Endothelial cell of umbilical vein (primary cell): ENCODE results near the gene DCDC1. TPM values are rescaled to one million over a fixed set of nuclear protein-coding genes. Genes with fewer than 3 reads are reported as not detected.

ENCODE experiments used
- BruUV-seq: library from RNA; stranded (reverse); fragments of 400-500 nt; replicated peaks from 2 replicates; lab custom pipeline; 2021; lab: Mats Ljungman, UMichigan
- CTCF ChIA-PET: fragments of 300-600, 350-600 bp; sonication (Branson Sonifier 250); formaldehyde crosslinking; loops from one replicate; lab custom pipeline; 2021; ENCODE audit warnings: antibody characterized with exemption, inconsistent platforms; lab: Charles Lee
- POLR2A ChIA-PET: fragments of 300-600, 350-600 bp; sonication (Branson Sonifier 250); formaldehyde crosslinking; loops from one replicate; lab custom pipeline; 2021; ENCODE audit warnings: antibody characterized with exemption, inconsistent platforms; lab: Charles Lee
- DNase-seq: peaks from one replicate; pipeline ENCODE4 v3.0.0-alpha.2; 2011; ENCODE audit warnings: low read depth, low spot score
- FAIRE-seq: peaks from 2 replicates; lab custom pipeline; 2011; peaks lifted over from hg19 to GRCh38; lab: Jason Lieb, UNC
- H2AFZ ChIP-seq: 2 replicates; pipeline ENCODE4 v1.6.0; 2012; ENCODE audit warnings: low read depth, low read length, control low read depth, inconsistent platforms
- H3K27ac ChIP-seq: 2 replicates; pipeline ENCODE4 v1.5.1; 2011; ENCODE audit warnings: low read depth, mild to moderate bottlenecking, control low read depth, low read length, moderate library complexity; ENCODE audit not compliant: insufficient read depth
- H3K27me3 ChIP-seq, 2 experiments: 2 replicates each; pipeline versions ENCODE4 v1.6.0 to v1.6.1; 2011; ENCODE audit warnings: low read length in 2 of 2, mixed read lengths in 1 of 2; ENCODE audit not compliant: control insufficient read depth in 2 of 2, insufficient read depth in 2 of 2
- H3K36me3 ChIP-seq, 2 experiments: 2 replicates in 1 of 2; 3 replicates in 1 of 2; pipeline ENCODE4 v1.5.1; 2011; ENCODE audit warnings: low read length in 2 of 2, mild to moderate bottlenecking in 1 of 2, moderate library complexity in 1 of 2; ENCODE audit not compliant: control insufficient read depth in 2 of 2, insufficient read depth in 2 of 2; ENCODE audit errors: extremely low read depth in 1 of 2
- H3K4me1 ChIP-seq: 3 replicates; pipeline ENCODE4 v1.5.1; 2011; ENCODE audit warnings: mild to moderate bottlenecking, low read length; ENCODE audit not compliant: control insufficient read depth, insufficient read depth; ENCODE audit errors: extremely low read depth
- H3K4me2 ChIP-seq: 2 replicates; pipeline ENCODE4 v1.6.1; 2011; ENCODE audit warnings: low read length, control low read depth, mixed read lengths; ENCODE audit not compliant: insufficient read depth
- H3K4me3 ChIP-seq, 3 experiments: fragments of 200-600 bp in 1 of 3; sonication (generic), shearing (Covaris generic) in 1 of 3; replicated peaks in 1 of 3; 2 replicates each; pipeline ENCODE4 v1.5.1; 2011 to 2016; ENCODE audit warnings: control low read depth in 3 of 3, low read length in 3 of 3, mild to moderate bottlenecking in 2 of 3, inconsistent platforms in 1 of 3, low read depth in 1 of 3, moderate library complexity in 1 of 3; ENCODE audit not compliant: insufficient read depth in 1 of 3
- H3K79me2 ChIP-seq: 2 replicates; pipeline ENCODE4 v1.6.0; 2012; ENCODE audit warnings: low read length, inconsistent platforms; ENCODE audit not compliant: control insufficient read depth, insufficient read depth
- H3K9ac ChIP-seq: replicated peaks from 2 replicates; pipeline ENCODE3; 2011; ENCODE audit warnings: low read length, control low read depth; ENCODE audit not compliant: insufficient read depth; ENCODE audit errors: extremely low read depth
- H3K9me1 ChIP-seq: replicated peaks from 3 replicates; pipeline ENCODE4 v1.6.0; 2011; ENCODE audit warnings: mild to moderate bottlenecking, low read length; ENCODE audit not compliant: control insufficient read depth, insufficient read depth; ENCODE audit errors: extremely low read depth
- H3K9me3 ChIP-seq: replicated peaks from 2 replicates; pipeline ENCODE4 v1.5.1; 2012; ENCODE audit warnings: low read length, inconsistent platforms; ENCODE audit not compliant: control insufficient read depth, insufficient read depth
- H4K20me1 ChIP-seq: replicated peaks from 2 replicates; pipeline ENCODE3; 2011; ENCODE audit warnings: mild to moderate bottlenecking, low read length; ENCODE audit not compliant: control insufficient read depth, insufficient read depth; ENCODE audit errors: extremely low read depth
- EZH2 ChIP-seq: IDR thresholded peaks from 2 replicates; pipeline ENCODE4 v1.6.1; 2012; ENCODE audit warnings: borderline replicate concordance, low read depth, mild to moderate bottlenecking, moderate library complexity, low read length, inconsistent platforms; ENCODE audit not compliant: severe bottlenecking
- FOS ChIP-seq: IDR thresholded peaks from 2 replicates; pipeline ENCODE4 v1.6.1; 2011; ENCODE audit warnings: mild to moderate bottlenecking, low read length, moderate library complexity, borderline replicate concordance; ENCODE audit not compliant: insufficient read depth
- GATA2 ChIP-seq: IDR thresholded peaks from 2 replicates; pipeline ENCODE4 v1.7.0; 2011; ENCODE audit warnings: low read depth, mild to moderate bottlenecking, moderate library complexity, mixed read lengths, low read length; ENCODE audit not compliant: insufficient read length, insufficient read depth
- JUN ChIP-seq: IDR thresholded peaks from 2 replicates; pipeline ENCODE4 v1.6.1; 2011; ENCODE audit warnings: borderline replicate concordance, low read depth; ENCODE audit not compliant: insufficient read length, insufficient read depth
- MAX ChIP-seq: IDR thresholded peaks from 2 replicates; pipeline ENCODE4 v1.6.1; 2011; ENCODE audit not compliant: insufficient read depth, insufficient read length
- MYC ChIP-seq: IDR thresholded peaks from one replicate; pipeline ENCODE4 v1.6.1; 2011; ENCODE audit warnings: mild to moderate bottlenecking, low read depth, low read length
- POLR2A ChIP-seq: IDR thresholded peaks from 2 replicates; pipeline ENCODE4 v1.6.1; 2012; ENCODE audit warnings: low read depth, mild to moderate bottlenecking, control low read depth, low read length
- POLR2AphosphoS5 ChIP-seq: IDR thresholded peaks from 2 replicates; pipeline ENCODE4 v1.6.1; 2012; ENCODE audit warnings: low read depth, mild to moderate bottlenecking, control low read depth, low read length, moderate library complexity; ENCODE audit not compliant: insufficient read depth
- dilution Hi-C: fragments of 300-500 bp; cut with MboI; formaldehyde crosslinking; loops from one replicate; pipeline ENCODE4 v1.15.0; 2019; ENCODE audit warnings: low sequenced_read_pairs; ENCODE audit not compliant: extremely low pct_ligation_motif_present
- intact Hi-C: fragments of 100-400 bp; cut with micrococcal nuclease; formaldehyde crosslinking; loops from one replicate; pipeline ENCODE4 v1.10.0; 2022
- polyA plus RNA-seq, 4 experiments: library from polyadenylated mRNA; depleted of rRNA in 3 of 4; stranded (reverse) in 3 of 4; unstranded in 1 of 4; fragments of >200 nt; gene quantifications; 2 replicates each; pipeline versions ENCODE4 v1.2.1 to v1.2.3, GENCODE V29; 2011 to 2012; ENCODE audit warnings: missing spikeins in 1 of 4
- total RNA-seq: library from RNA; stranded (reverse); gene quantifications from 2 replicates; pipeline ENCODE4 v1.2.3, GENCODE V29; 2021
- TF ChIP-seq, protein P1 (sequence below), 2 donors: IDR thresholded peaks; 1 replicate in 1 of 2; 2 replicates in 1 of 2; pipeline ENCODE4 v1.5.1; 2011; ENCODE audit warnings: low read length in 2 of 2, mild to moderate bottlenecking in 2 of 2, moderate library complexity in 2 of 2, control low read depth in 1 of 2, inconsistent platforms in 1 of 2, low read depth in 1 of 2; ENCODE audit not compliant: insufficient read depth in 1 of 2; ENCODE audit errors: extremely low read depth in 1 of 2

The DCDC1 gene
- total and polyA plus RNA-seq, 2 donors (not counting 3 experiments of a cell fraction or from before 2014, with no cell fraction given): 0.04 TPM; not detected in 1

- no peak overlapping the region for H3K4me3 ChIP-seq
- no peak overlapping the region for H3K4me2 ChIP-seq
- no peak overlapping the region for H3K9ac ChIP-seq
- no peak for TF ChIP-seq FOS
- TF ChIP-seq MYC: no peak
- TF ChIP-seq, protein P1, sequence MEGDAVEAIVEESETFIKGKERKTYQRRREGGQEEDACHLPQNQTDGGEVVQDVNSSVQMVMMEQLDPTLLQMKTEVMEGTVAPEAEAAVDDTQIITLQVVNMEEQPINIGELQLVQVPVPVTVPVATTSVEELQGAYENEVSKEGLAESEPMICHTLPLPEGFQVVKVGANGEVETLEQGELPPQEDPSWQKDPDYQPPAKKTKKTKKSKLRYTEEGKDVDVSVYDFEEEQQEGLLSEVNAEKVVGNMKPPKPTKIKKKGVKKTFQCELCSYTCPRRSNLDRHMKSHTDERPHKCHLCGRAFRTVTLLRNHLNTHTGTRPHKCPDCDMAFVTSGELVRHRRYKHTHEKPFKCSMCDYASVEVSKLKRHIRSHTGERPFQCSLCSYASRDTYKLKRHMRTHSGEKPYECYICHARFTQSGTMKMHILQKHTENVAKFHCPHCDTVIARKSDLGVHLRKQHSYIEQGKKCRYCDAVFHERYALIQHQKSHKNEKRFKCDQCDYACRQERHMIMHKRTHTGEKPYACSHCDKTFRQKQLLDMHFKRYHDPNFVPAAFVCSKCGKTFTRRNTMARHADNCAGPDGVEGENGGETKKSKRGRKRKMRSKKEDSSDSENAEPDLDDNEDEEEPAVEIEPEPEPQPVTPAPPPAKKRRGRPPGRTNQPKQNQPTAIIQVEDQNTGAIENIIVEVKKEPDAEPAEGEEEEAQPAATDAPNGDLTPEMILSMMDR (IDR thresholded peaks at IDR 0.05; ENCODE audit: extremely low read depth in 1 of 2, insufficient read depth in 1 of 2, low read depth in 1 of 2, low read length in 2 of 2): no peak
- TF ChIP-seq EZH2: no peak
- no peak for TF ChIP-seq JUN
- TF ChIP-seq MAX: no peak
- TF ChIP-seq POLR2A: no peak
- no peak for TF ChIP-seq GATA2
- no peak for TF ChIP-seq POLR2AphosphoS5
- H2AFZ ChIP-seq: no peak overlapping the region
- H3K9me1 ChIP-seq: no peaks in the 10 kb centered on the region
- no peak overlapping the region for H3K27ac ChIP-seq
- H3K27me3 ChIP-seq: no peaks in the 10 kb centered on the region
- POLR2A ChIA-PET: no interaction called here
- H3K36me3 ChIP-seq: no peaks in the 10 kb centered on the region
- no peaks in the 10 kb centered on the region for H3K79me2 ChIP-seq
- BruUV-seq: no TSS peak
- DNase-seq (no peak), FAIRE-seq (no peak)
- H3K9me3 ChIP-seq: no peaks in the 10 kb centered on the region
- no peaks in the 10 kb centered on the region for H3K4me1 ChIP-seq
- dilution Hi-C loops (no loop called here), intact Hi-C loops (no loop called here)
- H4K20me1 ChIP-seq: no peaks in the 10 kb centered on the region
- CTCF ChIA-PET: no interaction called here
These were observed 385.1 kb downstream of the DCDC1 start for GRCh38 chr11:30984442-30984816.
